Inflammatory macrophage treated with lipopolysaccharide for 1 hour (primary cell): ENCODE results near the gene B3GALNT2.
"Not testable (repeated sequence)": the region's sequence is repeated elsewhere in the genome, so short reads cannot be mapped to it uniquely, and the experiment has no call there.

Experiments used
- DNase-seq, 2 donors: peaks; one replicate each; pipeline ENCODE4 v3.0.0-alpha.2; 2020 to 2022

Gene B3GALNT2

DNA sequence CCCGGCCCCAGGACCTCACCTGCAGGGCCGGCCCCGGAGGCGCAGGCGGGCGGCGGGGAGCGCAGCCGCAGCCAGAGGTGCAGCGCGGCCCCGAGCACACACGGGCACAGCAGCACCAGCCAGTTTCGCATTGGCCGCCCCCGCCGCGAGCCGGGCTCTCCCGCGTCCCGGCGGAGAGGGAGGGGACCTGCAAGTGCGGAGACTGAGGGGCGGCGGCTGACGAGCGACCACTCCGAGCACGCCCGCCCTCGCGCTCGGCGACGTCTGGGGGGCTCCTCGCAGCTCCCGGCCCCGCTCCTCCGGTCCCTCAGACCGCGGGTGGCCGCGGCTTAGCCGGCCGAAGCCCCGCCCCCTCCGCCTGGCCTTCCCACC is at the start of gene B3GALNT2:
B3GALNT2 (minus strand) TSS at position 331 of the 372 bp plus-strand sequence; CDS start at position 131, 200 bp downstream.
- no peak for DNase-seq

DNA sequence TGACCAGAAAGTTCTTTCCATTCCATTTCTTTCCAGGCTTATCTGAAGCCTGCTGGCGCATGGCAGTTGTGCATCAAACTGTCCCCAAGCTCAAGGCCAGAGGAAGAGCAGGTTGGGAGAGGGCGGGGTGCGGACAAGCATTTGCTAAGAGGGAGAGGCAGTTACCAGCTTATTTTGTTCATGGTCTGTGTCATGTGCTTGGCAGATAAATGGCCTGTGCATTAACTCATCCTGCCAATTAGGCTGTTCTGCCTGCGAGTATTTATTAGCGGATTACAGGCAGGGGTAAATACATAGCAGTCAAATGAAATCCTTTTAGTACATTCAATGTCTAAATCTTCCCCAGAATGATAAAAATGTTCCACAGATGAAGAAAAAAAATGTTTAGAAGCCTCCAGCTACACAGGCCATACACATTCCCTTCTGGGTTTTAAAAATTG is 48.9 kb upstream of the B3GALNT2 start:
- DNase-seq: no peak

- DNase-seq: no peak
Measured at GRCh38 chr1:235552146-235552716, 48.0 kb upstream of the B3GALNT2 start.

DNA sequence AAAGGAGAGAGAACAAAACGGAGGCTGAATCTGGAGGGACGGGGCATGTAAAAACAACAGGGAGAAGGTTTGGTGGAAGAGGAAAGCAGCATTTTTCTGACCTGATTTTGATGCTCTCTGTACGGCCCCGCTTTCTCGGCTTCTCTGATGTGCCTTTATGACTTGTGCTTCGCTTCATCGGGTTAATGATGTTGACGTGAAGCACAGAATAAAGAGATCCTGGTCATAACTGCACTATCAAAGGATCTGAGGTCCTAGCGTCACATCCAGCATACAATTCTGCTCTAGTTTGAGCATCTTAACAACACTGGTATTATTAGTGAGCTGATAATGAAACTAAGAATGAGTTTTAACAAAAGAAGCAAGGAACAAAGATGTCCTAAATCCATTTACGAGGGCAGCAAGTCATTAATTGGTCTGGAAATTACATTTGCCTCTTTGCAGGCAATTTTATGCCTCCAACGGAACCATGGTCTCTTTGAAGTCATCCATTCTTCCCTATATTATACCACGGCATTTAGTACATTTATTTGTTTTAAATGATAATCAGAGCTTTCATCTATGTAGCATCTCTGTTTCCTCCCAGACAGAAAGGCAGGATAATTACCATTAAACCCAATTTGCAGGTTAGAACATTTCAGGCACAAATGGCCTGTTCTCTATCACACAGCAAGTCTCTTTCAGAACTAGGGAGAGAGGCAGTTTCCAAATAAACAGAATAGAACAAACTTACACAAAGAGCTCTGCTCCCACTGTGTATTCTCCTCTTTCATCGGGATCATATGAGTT is 45.3 kb upstream of the B3GALNT2 start:
- no peak for DNase-seq

- peak; percentile 53 to 64 for DNase-seq
Measured at GRCh38 chr1:235546369-235547155, 42.3 kb upstream of the B3GALNT2 start.

DNA sequence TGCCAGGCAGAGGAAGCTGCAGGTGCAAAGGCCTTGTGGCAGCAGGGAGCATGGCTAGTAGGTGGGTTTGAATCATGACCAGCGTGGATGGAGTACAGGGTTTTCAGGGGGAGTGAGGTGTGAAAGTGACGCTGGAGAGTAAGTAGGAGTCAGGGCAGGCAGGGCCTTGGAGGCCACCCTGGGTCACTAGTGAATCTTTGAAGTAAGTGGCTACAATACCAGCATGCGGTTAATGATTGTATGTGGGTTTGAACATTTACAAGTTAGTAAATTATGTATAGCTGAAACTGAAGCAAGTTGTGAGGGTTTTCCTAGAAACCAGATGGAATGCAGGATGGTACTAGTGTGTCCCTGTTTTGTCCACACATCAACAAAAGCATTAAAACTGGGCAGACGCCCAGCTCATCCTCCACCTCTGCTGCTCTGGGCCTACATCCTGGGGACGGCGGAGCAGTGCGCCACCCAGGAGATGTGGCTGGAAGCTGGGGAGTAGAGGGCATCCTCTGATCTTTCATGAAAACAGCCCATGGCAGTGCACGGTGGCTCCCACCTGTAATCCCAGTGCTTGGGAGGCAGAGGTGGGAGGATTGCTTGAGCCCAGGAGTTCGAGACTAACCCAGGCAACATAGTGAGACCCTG is 41.2 kb upstream of the B3GALNT2 start:
- DNase-seq: no peak

DNA sequence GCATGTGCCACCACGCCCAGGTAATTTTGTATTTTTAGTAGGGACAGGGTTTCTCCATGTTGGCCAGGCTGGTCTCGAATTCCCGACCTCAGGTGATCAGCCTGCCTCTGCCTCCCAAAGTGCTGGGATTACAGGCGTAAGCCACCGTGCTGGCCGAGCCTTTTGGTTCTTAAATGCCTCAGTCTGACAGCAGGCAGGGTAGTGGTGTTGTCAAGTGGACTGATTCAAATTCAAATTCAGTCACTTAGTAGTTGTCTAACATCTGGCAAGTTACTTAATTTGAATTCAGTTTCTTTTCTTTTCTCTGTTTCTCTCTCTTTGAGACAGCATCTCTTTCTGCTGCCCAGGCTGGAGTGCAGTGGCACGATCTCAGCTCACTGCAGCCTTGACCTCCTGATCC is 38.6 kb upstream of the B3GALNT2 start:
- not testable (repeated sequence) for DNase-seq

DNA sequence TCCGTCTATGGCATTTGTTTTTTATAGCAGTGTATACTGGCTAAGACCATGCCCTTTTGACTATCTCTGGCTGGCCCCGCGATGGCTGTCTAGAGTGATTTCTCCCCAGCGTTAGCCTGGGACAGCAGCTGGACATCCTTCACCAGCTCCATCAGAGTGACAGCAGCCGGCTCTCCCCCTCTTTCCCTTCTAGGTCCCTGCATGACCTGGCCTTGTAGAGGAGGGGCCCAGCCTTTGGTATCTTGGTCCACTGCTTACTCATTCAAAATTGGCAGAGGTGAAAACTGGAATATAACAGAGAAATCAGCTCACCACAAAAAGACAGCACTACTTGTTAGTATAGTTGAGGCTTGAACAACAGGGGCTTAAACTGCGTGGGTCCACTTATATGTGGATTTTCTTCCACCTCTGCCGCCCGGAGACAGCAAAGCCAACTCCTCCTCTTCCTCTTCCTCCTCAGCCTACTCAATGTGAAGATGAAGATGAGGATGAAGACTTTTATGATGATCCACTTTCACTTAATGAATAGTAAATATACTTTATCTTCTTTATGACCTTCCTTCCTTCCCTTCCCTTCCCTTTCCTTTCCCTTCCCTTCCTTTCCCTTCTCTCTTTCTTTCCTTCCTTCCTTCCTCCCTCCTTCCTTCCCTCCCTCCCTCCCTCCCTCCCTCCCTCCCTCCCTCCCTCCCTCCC is 29.4 kb upstream of the B3GALNT2 start:
- no peak for DNase-seq

DNA sequence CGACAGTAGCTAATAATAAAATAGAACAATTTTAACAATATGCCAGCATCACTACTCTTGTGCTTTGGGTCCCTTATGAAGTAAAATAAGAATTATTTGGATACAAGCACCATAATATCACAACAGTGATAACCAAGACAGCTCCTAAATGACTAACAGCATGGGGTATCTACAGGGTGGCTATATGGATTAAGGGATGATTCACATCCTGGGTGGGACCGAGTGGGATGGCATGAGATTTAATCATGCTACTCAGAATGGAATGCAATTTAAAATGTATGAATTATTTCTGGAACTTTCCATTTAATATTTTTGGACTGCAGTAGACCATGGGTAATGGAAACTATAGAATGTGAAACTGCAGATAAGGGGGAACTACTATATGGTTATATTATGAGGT is 28.1 kb upstream of the B3GALNT2 start:
- DNase-seq: no peak

GRCh38 chr1:235527196-235527814 is 23.1 kb upstream of the B3GALNT2 start:
- DNase-seq: no peak

DNA sequence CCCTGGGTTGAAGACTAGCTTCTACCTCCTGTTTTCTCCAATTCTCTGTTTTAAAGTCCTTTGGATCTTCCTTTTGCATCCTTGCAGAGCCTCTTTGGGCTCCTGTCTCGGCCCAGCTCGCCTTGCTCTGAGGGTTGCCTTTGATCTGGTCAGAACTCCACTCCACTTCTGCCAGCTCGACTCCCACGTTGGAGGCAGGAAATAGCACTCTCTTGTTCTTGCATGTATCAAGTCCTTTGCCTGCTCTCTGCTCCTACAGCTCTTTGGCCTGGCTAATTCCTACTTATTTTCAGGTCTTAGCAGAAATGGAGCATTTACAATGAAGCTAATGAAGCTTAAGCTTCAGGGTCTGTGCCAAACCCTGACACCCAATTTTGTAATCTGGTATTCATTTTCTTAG is 21.1 kb upstream of the B3GALNT2 start:
- DNase-seq: no peak

GRCh38 chr1:235516862-235517446 is 12.7 kb upstream of the B3GALNT2 start:
- no peak for DNase-seq

DNA sequence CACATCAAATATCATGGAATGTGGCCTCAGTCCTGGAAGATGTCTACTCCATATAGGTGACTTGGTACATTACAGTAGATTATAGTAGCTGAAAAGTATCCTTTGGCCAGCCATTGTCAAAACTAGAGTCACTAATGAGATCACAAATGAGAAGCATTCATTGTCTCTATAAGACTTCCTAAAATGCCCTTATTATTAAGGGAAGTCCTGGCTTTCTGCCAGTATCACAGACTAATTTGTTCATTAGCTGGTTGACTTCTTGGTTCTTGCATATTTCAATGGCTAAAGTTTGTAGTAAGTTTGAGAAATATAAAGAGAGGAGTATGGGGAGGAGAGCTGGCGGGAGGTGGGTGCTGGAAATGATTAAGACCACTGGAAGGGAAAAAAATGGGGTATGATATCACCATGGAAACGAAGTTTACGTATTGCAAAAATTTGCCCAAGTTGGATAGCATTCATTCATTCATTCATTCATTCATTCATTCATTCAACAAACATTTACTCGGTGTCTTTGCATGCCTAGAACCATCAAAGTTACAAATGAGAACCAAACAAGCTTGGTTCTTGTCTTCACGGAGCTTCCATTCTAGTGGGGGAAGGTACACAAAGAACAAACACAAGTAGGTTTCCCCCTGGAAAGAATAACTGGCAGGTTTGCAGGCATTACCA is 11.7 kb upstream of the B3GALNT2 start:
- peak; percentile 30 to 55 for DNase-seq

GRCh38 chr1:235513495-235514366 is 9.5 kb upstream of the B3GALNT2 start:
- DNase-seq: peak; percentile 53 to 96

DNA sequence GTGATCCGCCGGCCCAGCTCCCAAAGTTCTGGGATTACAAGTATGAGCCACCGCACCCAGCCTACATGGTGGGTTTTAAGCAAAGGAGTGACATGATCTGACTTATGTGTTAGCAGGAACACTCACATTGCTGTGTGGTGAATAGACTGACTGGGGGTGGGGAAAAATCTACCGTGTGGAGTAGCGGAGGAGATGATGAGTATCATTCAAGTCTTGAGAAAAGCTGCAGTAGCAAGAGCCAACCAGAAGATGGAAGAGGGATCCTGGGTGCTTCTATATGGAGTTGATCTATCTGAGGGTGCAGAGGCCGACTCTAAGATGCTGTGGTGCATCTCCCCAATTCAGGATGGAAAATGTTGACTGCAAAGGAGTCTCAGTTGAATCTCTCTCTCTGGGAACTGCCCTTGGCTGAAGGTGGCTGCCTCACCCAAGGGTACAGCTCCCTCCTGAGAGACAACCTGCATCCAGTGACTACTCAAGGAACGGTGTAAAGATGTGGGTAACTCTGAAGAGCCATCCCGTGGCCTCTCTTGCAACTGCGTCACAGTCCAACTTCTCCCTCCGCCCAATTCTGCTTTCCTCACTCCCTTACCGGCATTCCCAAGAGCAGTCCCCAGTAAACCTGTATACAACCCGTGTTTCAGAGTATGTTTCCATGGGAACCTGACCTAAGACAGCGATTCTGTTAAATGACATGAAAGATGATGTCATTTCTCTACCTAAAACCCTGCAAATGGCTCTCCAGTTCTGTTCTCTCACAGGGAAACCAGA is 7.4 kb upstream of the B3GALNT2 start:
- DNase-seq: no peak

DNA sequence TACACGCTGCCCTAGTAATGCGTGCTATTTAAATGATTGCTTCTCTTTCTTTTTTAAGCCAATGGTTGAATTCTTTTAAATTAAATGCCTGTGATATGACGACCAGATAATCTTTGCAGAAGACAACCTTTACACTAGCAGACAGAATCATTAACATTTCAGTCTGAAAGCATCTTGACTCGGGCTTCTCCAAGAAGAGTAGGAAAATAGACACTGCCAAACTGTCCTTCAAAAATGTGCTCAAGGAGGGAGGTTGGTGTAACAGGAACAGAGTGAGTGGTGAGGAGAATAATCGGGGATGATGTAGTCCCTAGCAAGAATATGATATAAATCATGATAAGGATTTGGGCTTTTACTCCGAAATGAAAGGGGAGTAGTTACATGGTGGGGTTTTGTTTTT is 6.6 kb upstream of the B3GALNT2 start:
- DNase-seq: no peak

- no peak for DNase-seq
Measured at GRCh38 chr1:235507623-235508022, 3.4 kb upstream of the B3GALNT2 start.

DNA sequence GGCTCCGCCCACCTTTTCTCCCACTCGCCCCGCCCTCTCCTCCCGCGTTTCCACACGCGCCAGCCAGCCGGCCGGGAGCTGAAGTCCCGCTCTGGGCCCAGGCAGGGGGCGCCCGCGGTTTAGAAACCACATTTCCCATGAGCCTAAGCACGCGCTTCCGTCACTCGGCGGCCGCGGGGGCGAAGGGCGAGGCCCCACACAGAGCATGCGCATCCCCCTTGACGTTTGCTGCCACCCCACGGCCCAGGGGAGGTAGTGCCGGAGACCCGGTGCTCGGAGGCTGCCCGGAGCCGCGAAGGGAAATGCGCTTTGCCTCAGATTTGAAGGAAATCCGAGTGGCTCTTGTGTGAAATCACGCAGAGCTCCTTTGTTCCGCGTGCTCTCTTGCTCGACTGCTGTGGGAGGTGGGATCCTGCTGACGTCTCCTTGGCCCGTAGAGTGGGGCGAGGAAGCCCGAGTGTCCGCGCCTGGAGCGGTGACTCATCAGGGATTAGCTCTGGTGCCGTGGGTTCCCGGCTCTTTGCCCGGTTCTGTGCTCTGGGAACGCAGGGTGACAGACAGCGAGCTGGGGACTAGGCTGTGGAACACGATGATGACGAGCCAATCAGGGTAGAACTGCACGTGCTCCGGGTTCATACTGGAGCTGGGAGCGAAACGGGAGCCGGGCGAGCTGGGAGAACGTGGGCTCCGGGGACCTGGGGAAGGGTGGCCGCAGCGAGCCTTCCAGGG is 406 bp upstream of the B3GALNT2 start:
- peak; percentile 98 to 99 for DNase-seq
